HG03558 (cell line): Measurements from ENCODE around the gene EGR2.
"Not testable (repeated sequence)": the region's sequence is repeated elsewhere in the genome, so short reads cannot be mapped to it uniquely, and the experiment has no call there.

ENCODE experiments used
- ATAC-seq: cut with Tn5 transposase; IDR thresholded peaks from one replicate; pipeline ENCODE4 v1.9.1; 2021; ENCODE audit warnings: moderate number of reproducible peaks; ENCODE audit not compliant: unreplicated experiment; ENCODE audit errors: extremely low read depth

The EGR2 gene

DNA sequence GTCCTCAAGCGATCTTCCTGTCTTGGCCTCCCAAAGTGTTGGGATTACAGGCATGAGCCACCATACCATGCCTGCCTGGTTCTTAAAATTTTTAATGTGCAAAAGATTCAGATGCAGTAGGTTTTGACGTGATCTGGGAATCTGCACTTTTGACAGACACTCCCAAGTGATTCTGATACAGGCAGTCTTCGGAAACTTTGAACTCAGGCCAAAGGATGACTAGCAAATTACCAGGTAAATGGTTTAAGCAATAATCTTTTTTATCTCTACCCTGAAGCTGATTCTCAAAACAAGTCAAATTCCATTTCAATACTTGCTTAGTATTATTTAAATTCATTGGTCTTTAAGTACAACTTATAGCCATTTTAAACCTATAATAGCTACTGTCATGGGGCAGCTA lies 14.3 kb downstream of the EGR2 start:
- no peak for ATAC-seq

DNA sequence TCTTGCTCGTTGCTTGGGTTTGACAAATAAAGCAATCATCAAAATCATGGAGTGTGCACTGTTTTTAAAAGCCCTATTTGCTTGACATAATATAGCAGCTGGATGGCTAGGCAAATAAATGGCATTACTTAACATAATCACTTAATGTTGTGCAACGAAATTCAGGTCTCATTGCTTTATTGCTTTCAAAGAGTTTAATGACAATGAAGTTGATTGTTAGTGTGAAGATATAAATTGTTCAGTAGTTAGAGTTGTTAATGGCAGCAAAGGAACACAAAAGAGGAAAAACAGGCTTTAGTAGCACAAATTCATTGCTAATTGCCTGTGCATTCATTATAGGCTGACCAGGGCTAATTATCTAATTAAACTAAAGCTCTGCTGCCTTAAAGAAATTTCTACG lies 19.3 kb downstream of the EGR2 start:
- ATAC-seq = no peak

DNA sequence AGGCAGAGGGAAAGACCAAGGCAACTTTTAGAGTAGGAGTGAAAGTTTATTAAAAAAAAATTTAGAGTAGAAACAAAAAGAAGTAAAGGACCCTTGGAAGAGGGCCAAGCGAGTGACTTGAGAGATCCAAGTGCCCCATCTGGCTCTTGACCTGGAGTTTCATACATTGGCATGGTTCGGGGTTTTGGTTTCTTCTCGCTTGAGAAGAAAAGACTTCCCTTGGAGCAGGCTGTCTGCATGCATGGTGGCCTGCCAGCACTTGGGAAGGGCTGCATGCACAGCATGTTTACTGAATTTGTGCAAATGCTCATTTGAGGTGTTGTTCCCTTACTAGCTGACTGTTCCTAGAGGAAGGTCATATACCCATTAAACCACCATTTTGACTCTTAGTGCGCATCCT lies 20.4 kb downstream of the EGR2 start:
- ATAC-seq = no peak

DNA sequence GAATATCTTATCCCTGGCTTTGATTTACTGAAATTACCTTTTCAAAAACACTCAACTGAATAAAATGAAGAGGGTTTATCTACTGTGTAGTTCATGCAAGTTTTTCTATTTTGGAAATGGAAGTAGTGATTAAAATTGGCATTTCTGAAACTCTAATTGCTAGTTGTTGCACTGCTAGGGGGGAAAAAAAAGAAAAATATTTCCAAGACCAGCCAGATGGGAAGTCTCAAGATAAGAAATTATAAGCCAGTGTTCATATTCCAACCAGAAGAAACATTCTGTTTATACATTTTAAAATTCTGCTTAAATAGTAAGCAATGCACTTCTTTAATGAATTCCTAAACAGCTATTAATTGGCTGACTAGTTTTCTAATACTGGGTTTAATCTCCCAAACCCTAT lies 21.1 kb downstream of the EGR2 start:
- ATAC-seq = no peak

DNA sequence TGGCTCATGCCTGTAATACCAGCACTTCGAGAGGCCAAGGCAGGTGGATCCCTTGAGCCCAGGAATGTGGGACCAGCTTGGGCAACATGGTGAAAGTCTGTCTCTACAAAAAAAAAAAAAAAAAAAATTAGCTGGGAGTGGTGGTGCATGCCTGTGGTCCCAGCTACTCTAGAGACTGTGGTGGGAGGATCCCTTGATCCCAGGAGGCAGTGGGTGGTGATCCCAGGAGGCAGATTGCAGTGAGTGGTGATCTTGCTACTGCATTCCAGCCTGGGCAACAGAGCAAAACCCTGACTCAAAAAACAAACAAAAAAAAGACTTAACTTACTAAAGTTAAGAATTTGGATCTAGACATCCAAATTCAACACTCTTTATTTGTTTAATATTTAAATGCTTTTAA lies 21.9 kb downstream of the EGR2 start:
- no peak for ATAC-seq

DNA sequence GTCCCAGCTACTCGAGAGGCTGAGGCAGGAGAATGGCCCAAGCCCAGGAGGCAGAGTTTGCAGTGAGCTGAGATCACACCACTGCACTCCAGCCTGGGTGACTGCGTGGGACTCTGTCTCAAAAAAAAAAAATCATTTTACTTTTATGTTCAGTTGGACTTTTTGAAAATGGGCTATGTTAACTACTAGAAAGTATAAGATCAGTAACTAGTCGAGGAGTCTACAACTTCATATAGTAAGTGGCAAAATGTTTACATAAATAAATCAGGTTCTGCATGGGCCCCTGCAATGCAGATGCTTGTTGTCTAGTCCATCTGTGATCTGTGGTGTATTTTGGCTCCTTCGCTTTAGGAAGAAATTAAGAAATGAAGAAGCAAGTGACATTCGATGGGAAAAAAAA lies 23.9 kb downstream of the EGR2 start:
- ATAC-seq = no peak

DNA sequence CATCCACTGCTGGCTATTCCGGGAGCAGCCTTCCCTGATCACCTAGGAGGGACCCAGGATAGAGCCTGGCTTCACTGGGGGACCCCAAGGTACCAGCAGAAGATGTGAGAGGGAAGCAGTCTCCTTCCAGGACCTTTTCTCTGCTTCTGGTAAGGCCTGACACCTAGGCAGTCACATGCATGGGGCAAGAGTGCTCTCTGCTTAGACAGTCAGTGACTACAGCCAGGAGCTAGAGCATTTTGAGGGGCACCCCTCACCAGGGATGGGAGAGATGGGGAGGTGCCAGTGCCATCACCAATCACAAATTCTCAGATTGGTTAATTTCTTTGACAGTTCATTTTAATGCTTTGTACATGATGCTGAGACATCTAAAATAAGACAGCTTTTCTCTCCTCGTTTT lies 25.6 kb downstream of the EGR2 start:
- no peak for ATAC-seq

DNA sequence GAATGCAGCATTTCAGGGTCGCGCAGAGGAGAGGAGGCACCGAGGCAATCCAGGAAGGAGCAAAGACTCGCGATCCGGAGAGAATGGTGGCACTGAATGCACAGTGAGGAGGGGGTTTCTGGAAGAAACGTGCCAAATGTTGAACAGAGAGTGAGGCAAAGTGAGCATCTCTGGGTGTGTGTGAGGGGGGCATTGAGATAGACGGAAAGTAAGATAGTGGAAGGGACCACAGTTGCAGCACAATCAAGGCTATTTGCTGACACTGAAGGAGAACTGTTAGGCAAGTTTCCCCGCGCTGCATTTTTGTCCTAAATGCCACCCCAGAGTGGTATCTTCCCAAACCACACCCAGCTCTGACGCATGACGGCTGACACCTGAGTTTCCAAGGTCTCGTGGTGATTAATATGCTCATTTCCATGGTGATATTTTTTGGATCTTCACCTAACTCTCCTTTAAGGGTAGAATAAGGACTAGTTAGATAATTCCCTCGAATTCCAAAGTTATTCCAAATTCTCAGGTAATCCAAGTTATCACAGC lies 26.1 kb downstream of the EGR2 start:
- ATAC-seq = no peak

DNA sequence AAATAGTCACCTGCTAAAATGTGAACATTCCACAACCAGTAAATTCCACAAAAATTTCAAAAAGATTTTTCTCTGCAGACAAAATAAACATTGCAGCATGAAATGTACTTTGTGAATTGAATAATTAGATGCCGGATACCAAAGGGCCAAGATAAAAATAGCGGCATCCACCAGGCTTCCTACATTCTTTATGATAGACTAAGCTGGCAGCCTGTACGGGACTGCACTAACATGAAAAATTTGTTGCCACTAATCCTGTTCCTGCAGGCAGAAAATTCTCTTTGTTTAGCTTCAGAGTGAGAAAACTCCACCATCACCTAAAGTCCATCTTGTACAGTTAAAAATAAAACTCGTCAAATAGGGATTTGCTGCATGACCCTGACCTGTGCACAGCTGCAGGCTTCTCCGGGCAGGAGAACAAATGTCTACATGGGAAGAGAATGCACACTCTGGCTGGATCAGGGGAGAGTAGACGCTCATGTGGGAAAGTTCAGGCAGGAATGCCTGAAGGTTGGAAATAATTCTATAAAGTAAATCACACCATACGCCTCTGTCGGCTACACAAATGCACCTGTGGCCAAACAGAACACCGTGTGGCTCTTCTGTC lies 27.2 kb downstream of the EGR2 start:
- no peak for ATAC-seq

DNA sequence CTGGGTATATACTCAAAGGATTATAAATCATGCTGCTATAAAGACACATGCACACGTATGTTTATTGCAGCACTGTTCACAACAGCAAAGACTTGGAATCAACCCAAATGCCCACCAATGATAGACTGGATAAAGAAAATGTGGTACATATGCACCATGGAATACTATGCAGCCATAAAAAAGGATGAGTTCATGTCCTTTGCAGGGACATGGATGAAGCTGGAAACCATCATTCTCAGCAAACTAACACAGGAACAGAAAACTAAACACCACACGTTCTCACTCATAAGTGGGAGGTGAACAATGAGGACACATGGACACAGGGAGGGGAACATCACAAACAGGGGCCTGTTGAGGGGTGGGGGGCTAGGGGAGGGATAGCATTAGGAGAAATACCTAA lies 27.9 kb downstream of the EGR2 start:
- ATAC-seq = not testable (repeated sequence)

DNA sequence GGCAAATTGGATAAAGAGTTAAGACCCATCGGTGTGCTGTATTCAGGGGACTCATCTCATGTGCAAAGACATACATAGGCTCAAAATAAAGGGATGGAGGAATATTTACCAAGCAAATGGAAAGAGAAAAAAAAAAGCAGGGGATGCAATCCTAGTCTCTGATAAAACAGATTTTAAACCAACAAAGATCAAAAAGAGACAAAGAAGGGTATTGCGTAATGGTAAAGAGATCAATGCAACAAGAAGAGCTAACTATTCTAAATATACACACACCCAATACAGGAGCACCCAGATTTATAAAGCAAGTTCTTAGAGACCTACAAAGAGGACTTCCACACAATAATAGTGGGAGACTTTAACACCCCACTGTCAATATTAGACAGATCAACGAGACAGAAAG lies 31.6 kb downstream of the EGR2 start:
- ATAC-seq = not testable (repeated sequence)

DNA sequence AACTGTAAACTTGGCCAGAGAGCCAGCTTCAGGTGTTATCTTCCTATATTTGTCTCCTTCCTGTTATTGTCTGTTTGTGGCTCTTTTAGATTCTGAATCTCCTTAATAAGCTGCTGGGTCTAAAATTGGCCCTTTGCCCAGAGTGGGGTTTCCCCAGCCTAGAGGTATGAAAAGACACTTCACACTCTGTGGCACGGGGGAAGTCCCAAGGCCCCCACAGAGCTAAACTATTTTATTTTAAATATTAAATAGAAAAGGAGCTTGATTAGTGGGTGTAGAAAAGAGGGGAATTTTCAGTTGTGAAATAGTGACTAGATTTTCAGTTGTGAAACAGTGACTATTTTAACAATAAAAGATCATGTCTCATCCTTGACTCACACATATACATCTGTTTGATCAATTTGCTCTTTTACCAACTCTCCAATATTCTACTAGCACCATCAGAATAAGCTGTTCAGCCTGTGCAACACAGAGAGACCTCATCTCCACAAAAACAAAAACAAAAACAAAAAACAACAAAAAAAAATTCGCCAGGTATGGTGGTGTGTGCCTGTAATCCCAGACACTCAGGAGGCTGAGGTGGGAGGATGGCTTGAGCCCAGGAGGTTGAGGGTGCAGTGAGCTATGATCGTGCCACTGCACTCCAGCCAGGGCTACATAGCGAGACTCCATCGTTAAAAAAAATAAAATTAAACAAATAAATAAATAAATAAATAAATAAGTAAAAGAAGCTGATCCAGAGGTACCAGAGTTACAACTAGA lies 36.5 kb downstream of the EGR2 start:
- ATAC-seq = peak; percentile 86

DNA sequence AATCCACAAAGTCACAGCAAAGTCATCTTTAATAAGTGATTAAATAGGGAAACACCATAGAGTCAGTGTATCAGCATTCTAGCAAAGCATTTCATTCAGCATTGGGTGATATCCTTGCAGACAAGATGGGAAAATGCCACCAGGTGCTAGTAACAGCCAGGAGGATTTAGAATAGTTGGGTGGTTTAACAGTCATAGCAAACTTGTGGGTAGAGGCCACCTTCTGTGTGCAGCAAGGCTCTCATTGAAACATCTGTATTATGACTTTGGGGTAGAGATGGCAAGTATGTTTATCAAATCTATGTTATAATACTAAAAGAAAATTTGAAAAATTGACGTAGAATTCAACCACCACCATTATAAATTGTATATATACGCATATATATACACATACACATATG lies 38.0 kb downstream of the EGR2 start:
- no peak for ATAC-seq

DNA sequence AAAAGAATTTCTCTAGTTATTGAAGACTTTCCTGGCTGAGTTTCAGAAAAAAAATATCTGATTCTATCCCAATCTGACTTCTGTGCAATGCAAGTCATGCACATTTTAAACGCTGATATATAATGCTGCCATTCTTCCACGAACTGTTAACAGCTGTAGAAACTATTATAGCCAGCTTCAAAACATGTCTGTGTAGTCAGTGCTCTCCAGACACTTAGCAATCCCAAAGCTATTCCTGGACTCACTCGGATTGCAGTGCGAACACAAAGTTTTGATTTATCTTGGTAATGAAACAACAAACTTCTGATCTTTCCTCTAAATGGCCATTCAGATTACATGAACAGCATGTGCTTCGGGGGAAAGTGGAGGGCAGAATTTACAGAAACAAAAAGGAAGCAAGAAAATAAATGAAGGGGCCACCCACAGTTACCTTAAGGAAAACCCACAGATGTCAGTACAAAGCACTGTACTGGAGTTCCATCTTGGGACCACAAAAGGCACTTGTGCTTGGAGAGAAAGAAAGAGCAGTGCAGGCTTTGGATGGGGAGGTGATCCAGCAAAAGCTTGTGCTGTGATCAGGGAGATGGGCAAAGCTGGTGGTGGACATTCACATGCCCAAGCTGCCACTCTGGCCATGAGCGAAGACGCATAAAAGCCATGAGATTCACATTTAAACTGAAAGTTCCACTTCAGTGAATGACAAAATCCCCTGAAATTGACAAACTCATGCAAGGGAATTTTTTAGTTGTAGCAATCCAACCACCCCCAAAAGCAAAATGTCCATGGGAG lies 43.8 kb downstream of the EGR2 start:
- no peak for ATAC-seq

DNA sequence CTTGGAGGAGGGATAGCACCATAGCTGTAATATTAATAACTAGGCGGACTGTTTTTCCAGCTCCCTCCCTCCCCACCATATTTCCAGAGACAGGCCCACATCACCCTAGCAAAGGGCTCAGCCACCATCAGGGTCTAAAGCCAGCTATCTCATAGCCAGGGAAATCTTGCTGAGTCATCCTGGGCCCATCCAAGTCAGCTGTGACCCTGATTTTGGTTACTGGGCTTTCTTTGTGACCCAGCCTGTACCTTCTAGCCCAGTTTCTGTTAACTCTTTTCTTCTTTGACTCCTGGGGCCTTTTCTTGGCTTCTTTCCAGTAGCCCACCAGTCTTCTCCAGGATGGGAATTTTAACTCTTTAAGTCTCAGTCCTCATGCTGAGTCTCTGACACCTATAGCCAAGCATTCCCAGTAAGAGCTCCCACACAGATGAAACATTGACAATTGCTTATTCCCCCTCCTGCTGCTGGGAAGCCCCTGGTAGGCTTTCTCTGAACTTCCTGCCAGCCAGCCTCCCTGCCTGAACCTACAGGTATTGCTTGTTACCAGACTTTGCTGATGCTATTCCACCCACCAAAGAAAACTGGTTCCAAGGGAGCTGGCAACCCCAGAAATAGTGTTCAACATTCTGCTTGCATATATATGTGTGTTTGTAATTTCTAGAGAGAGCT lies 46.5 kb downstream of the EGR2 start:
- ATAC-seq = no peak

DNA sequence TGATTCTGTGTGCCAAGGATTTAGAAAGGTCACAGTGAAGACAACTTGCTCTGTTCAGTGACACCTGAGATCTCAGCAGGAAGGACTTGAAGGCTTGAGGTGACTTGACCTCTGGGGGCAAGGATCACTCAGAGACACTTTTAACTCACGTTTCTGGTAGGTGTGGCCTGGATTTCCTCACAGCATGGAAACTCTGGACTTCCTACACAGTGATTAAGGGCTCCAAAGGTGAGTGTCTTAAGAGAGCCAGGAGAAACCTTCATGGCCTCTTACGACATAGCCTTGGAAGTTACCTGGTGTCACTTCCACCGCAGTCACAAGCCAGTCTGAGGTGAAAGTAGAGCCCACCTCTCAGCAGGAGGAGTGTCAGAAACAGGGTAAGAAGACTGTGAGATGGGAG lies 49.8 kb downstream of the EGR2 start:
- ATAC-seq = no peak

DNA sequence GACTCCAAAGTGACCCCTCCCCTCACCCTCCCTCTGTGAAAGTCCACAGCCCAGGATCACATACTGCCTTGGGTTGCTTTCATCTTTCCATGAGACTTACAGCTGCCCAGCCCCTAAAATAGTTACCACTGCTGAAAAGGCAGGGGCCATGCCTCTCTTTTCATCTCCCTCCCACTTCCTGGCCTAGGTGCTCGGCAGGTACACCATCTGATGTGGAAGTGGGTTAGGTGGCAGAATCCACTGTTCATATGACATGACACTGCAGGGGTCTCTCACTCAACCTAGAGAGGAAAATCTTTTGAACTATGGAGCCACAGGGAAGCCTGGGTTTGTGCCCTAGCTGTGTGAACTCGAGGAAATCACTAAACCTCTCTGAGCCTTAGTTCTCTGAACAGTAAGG lies 50.4 kb downstream of the EGR2 start:
- ATAC-seq = no peak

DNA sequence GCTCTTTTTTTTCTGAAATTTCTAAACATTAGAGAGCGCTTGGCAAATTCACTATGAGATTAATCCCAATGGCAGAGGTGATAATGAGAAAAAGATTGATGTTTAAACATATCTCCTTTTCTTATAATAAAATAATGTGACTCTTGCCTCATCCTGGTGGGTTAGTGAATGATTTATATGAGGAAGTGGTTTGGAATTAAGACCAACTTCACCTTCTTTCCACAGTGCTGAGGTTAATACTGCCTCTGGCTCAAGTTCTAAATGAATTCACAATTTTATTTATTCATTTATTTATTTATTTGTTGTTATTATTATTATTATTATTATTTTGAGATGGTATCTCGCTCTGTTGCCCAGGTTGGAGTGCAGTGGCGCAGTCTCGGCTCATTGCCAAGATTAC lies 52.2 kb downstream of the EGR2 start:
- ATAC-seq = no peak

DNA sequence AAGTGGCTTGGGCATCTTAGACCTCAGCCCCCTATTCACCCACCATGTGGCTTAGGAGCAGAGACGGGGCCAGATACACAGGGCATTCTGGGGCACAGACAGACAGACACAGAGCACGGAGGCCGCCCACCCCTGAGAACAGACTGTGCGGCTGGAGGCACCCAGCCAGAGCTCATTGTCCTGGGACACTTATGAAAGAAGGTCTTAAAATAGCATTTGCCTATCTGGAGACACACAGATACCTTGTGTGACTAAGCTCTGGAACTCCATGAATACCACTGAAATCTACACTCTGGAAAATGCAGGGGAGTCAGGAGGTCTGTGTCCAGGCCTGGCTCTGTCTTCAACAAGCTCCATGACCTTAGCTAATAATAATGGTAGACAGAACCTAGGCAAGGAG lies 53.0 kb downstream of the EGR2 start:
- no peak for ATAC-seq
